NT2/D1 (cell line): ENCODE results near the gene CHST8.

Experiments used
- YY1 ChIP-seq: IDR thresholded peaks from 2 replicates; pipeline ENCODE4 v1.6.1; 2011; ENCODE audit not compliant: insufficient read length, insufficient read depth
- ZNF274 ChIP-seq: IDR thresholded peaks from 2 replicates; pipeline ENCODE4 v1.6.1; 2011; ENCODE audit warnings: mild to moderate bottlenecking, low read depth, low read length

DNA sequence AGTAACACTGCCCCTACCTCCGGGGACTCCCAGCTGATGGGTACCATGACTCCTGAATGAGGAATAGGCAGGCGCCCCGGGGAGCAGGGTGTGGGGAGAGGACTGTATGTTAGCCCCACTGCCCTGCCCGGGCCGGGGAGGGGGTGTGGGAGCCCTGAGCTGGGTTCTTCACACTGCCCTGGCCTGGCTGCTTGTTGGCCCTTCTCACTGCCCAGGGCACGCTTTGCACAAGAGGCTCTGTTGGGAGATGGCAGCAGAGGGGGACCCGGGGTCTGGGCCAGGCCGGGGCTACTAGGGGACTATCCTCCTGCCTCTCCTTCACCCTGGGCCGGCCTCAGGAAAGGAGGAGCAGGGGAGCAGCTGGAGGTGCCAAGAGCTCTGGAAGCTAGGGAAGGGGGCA lies 155.6 kb downstream of the CHST8 start:
- no peak for TF ChIP-seq YY1
- no peak for TF ChIP-seq ZNF274
